H7 (cell line): Measurements from ENCODE around the gene CNR2. TPM values are rescaled to one million over a fixed set of nuclear protein-coding genes. Genes with fewer than 3 reads are reported as not detected.
A peak's percentile ranks its signal among the peaks of the same experiment; 100 is the strongest.

Source experiments
- DNase-seq: peaks from one replicate; pipeline ENCODE4 v3.0.0; 2012
- H3K27me3 ChIP-seq: 2 replicates; pipeline ENCODE4 v1.6.0; 2011; ENCODE audit warnings: mild to moderate bottlenecking, low read length; ENCODE audit not compliant: control insufficient read depth, insufficient read depth
- H3K36me3 ChIP-seq: replicated peaks from 2 replicates; pipeline ENCODE4 v1.5.1; 2011; ENCODE audit warnings: low read length; ENCODE audit not compliant: control insufficient read depth, insufficient read depth
- H3K4me3 ChIP-seq: 2 replicates; pipeline ENCODE4 v1.5.1; 2011; ENCODE audit warnings: low read depth, mild to moderate bottlenecking, control low read depth, low read length, moderate library complexity; ENCODE audit not compliant: insufficient read depth
- total RNA-seq: library from RNA; depleted of rRNA; stranded (reverse); fragments of >200 nt; shearing (Covaris generic); gene quantifications from 2 replicates; pipeline ENCODE4 v1.2.3, GENCODE V29; 2014

The CNR2 gene
- total RNA-seq, 1 experiment from 2014 or later = not detected

- no peak overlapping the region for H3K4me3 ChIP-seq
- no peaks in the 10 kb centered on the region for H3K36me3 ChIP-seq
- H3K27me3 ChIP-seq = no peaks in the 10 kb centered on the region
- no peak for DNase-seq
These were observed 13.9 kb upstream of the CNR2 start for GRCh38 chr1:23927097-23927496.

GRCh38 chr1:23925279-23925678 lies 12.1 kb upstream of the CNR2 start:
- no peak for DNase-seq

GRCh38 chr1:23924601-23925000 lies 11.4 kb upstream of the CNR2 start:
- no peak overlapping the region for H3K4me3 ChIP-seq

More at GRCh38 chr1:23925279-23925678, 12.1 kb upstream of the CNR2 start:
- H3K36me3 ChIP-seq = no peaks in the 10 kb centered on the region
- H3K4me3 ChIP-seq = no peak overlapping the region
- H3K27me3 ChIP-seq = no peaks in the 10 kb centered on the region

DNA sequence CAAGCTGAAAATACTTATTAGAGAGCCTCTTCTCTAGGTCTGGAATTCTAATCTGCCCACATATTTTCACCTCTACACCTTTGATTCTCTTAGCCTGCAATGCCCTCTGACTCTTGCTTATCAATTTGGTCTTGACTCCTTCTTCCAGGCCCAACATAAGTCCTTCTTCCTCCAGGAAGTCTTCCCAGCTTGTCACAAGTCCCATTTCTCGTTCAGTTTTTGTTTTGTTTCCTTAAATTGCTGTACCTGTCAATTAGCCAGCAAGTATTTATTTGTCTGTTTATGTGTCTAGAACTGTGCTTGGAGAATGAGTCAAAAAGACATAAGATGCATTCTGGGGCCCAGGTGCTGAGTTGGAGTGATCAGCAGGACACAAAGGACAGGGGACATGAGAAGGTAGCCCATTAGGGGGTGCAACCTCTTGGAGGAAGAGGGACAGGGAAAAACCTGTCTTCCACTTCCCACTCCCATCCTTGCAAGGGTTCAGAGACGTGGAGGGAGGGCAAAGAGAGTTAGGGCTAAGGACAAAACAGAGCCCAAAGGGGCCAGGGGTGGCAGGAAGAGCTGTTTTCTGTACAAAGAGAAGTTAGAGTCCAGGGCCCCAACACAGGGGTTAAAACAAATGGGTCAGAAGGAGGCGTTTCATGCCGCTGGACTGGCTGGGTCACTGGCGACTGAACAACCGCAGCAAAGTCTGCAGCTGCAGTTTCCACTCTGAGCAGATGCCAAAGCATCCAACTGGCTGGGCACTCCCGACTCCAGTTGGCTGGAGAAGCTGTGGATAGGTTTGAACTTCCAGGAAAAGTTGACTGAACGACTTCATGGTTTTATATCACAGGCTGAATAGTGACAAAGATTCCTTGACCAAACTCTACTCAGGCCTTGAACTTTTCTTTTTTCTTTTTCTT lies 10.7 kb upstream of the CNR2 start:
- no peak overlapping the region for H3K4me3 ChIP-seq
- no peak for DNase-seq
- H3K36me3 ChIP-seq = no peaks in the 10 kb centered on the region
- no peaks in the 10 kb centered on the region for H3K27me3 ChIP-seq

More at GRCh38 chr1:23924601-23925000, 11.4 kb upstream of the CNR2 start:
- no peak for DNase-seq
- H3K36me3 ChIP-seq = no peaks in the 10 kb centered on the region
- H3K27me3 ChIP-seq = no peaks in the 10 kb centered on the region

- DNase-seq = no peak
These were observed 9.3 kb upstream of the CNR2 start for GRCh38 chr1:23922321-23922943.

GRCh38 chr1:23916209-23917131 lies 3.3 kb upstream of the CNR2 start:
- H3K36me3 ChIP-seq = no peaks in the 10 kb centered on the region
- no peaks in the 10 kb centered on the region for H3K27me3 ChIP-seq
- peak; percentile 85 for DNase-seq
- no peak overlapping the region for H3K4me3 ChIP-seq

More at GRCh38 chr1:23922321-23922943, 9.3 kb upstream of the CNR2 start:
- H3K4me3 ChIP-seq = no peak overlapping the region
- no peaks in the 10 kb centered on the region for H3K36me3 ChIP-seq
- no peaks in the 10 kb centered on the region for H3K27me3 ChIP-seq

GRCh38 chr1:23915466-23915865 lies 2.3 kb upstream of the CNR2 start:
- no peaks in the 10 kb centered on the region for H3K27me3 ChIP-seq
- no peaks in the 10 kb centered on the region for H3K36me3 ChIP-seq
- no peak overlapping the region for H3K4me3 ChIP-seq

GRCh38 chr1:23914921-23915320 lies 1.8 kb upstream of the CNR2 start:
- DNase-seq = no peak
- Histone ChIP-seq H3K36me3 (no peaks in the 10 kb centered on the region), H3K4me3 (no peak overlapping the region), H3K27me3 (no peaks in the 10 kb centered on the region)

More at GRCh38 chr1:23915466-23915865, 2.3 kb upstream of the CNR2 start:
- DNase-seq = no peak

GRCh38 chr1:23911921-23912320 lies 1.2 kb downstream of the CNR2 start:
- DNase-seq = no peak
- Histone ChIP-seq H3K4me3 (no peak overlapping the region), H3K36me3 (no peaks in the 10 kb centered on the region), H3K27me3 (peaks cover 1% of the 10 kb centered on the region; the same call in 1 of the 2 replicates)

DNA sequence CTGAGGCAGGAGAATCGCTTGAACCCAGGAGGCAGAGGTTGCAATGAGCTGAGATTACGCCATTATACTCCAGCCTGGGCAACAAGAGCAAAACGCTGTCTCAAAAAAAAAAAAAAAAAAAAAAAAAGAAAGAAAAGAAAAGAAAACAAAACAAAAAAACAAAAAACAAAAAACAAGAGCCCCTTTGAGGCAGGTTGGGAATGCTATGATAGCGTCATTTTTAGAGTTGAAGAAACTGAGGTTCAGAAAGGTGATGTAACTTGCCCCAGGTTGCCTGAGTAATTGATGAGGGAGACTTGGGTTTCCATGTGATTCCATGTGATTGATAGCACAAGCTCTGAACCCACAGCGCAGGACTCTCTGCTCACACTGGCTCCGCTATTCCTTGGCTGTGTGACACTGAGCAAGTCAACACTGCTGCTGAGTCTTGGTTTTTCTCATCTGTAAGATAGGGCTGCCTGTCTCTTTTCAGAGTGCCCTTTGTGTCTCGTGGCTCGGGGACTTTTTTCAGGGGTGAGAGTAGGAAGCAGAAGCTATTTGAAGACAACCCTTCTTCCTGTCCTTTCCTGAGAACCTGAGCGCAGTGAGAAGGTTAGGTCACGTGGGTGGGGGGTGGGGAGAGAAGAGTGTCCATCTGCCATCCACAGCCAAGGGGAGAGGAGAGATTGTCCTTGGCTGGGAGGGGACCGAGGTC lies 2.5 kb downstream of the CNR2 start:
- DNase-seq = no peak
- H3K4me3 ChIP-seq = no peak overlapping the region
- H3K36me3 ChIP-seq = no peaks in the 10 kb centered on the region
- H3K27me3 ChIP-seq = peaks cover 1% of the 10 kb centered on the region; the same call in 1 of the 2 replicates

GRCh38 chr1:23910144-23910543 lies 3.0 kb downstream of the CNR2 start:
- DNase-seq = no peak
- H3K27me3 ChIP-seq = peaks cover 1% of the 10 kb centered on the region; the same call in 1 of the 2 replicates
- no peaks in the 10 kb centered on the region for H3K36me3 ChIP-seq
- no peak overlapping the region for H3K4me3 ChIP-seq

DNA sequence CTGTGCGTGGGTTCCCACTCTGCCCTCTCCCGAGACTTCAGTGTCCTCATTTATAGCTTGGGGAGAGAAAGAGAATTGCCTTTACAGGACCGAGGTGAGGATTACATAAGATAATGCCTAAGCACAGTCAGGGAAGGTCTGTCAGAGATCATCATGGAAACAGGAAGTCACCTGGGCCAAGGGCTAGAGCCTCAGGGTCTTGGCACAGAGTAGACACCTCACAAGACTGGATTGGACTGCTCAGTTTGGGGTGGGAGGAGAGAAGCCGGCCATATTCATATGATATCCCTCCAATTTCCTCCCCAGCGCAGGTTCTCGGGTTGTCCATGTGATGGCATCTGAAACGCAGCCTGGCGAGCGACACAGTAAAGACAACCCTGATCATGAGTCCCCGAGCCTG lies 3.8 kb downstream of the CNR2 start:
- no peaks in the 10 kb centered on the region for H3K36me3 ChIP-seq
- H3K4me3 ChIP-seq = no peak overlapping the region
- H3K27me3 ChIP-seq = peaks cover 1% of the 10 kb centered on the region; the same call in 1 of the 2 replicates
- no peak for DNase-seq

DNA sequence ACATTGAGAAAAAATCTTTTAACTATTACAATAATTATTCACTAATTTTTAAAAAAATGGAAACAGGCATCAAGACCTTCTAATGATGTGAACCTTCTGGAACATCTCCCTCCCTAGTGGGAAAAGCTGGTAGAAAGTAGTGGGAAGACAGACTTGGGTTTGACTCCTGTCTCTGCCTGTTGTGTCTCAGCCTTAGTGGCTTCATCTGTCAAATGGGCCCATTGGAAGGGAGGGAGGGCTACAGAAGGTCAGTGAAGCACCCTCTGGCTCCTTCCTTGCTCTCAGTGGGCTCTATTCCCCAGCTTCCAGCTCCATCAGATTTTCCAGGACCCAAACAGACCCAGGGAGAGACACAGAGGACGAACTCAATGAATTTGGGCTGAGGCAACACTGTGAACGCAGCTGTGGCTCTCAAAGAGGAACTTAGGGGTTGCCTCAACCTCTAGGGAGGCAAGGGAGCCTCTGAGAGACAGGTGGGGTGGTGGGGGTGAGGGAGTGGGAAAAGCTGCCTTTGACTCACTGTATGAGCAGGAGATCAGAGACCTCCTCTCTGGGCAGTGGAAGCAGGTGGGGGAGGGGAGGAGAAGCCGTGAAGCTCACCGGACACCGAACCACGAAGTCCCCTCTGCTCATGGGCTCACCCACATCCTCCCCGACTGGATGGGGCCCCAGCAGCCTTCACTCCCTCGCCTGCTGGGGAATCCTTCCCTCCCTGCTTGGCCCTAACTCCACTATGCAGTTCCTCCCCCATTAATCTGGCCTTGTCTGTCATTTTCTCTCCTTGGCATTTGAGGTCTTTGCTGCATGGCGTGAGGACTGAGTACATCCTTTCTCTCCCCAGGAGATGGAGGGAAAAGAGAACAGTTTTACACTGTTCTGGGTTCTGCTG lies 4.5 kb downstream of the CNR2 start:
- DNase-seq = no peak
- Histone ChIP-seq H3K36me3 (no peaks in the 10 kb centered on the region), H3K4me3 (no peak overlapping the region), H3K27me3 (peaks cover 1% of the 10 kb centered on the region; the same call in 1 of the 2 replicates)
